K562 (cell line): ENCODE measurements around the gene MIB2.
A peak's percentile ranks its signal among the peaks of the same experiment; 100 is the strongest.

Experiments
- CTCF ChIP-seq, 3 experiments: IDR thresholded peaks in 2 of 3; conservative IDR thresholded peaks in 1 of 3; 2 replicates each; pipeline ENCODE4 v1.5.1; 2011 to 2012; ENCODE audit warnings: low read length in 3 of 3, mild to moderate bottlenecking in 3 of 3, control low read depth in 2 of 3, improper control_type of control experiment in 1 of 3, inconsistent platforms in 1 of 3, low read depth in 1 of 3, mixed read lengths in 1 of 3, moderate library complexity in 1 of 3; ENCODE audit not compliant: insufficient read depth in 2 of 3
- EZH2 ChIP-seq: IDR thresholded peaks from 2 replicates; pipeline ENCODE4 v1.6.1; 2012; ENCODE audit warnings: low read depth, mild to moderate bottlenecking, inconsistent platforms, low read length, borderline replicate concordance
- FOXM1 ChIP-seq, 2 experiments: fragments of 450-650 bp in 1 of 2; sonication (generic) in 1 of 2; formaldehyde crosslinking in 1 of 2; IDR thresholded peaks; 2 replicates each; pipeline versions ENCODE4 v1.6.1 to v1.9.0; 2017 to 2022; ENCODE audit warnings: low read depth in 2 of 2, mild to moderate bottlenecking in 2 of 2, missing genetic modification reagents in 1 of 2, moderate library complexity in 1 of 2
- POLR2A ChIP-seq: fragments of 450-650 bp; conservative IDR thresholded peaks from 2 replicates; pipeline ENCODE4 v1.6.1; 2016
- RNF2 ChIP-seq: sonication (generic); IDR thresholded peaks from 2 replicates; pipeline ENCODE4 v1.6.1; 2016
- SIN3A ChIP-seq, 2 experiments: fragments of 150-350 bp in 1 of 2; IDR thresholded peaks; 2 replicates each; pipeline ENCODE4 v1.6.1; 2011 to 2016; ENCODE audit warnings: borderline replicate concordance in 2 of 2, low read depth in 2 of 2, low read length in 2 of 2, mild to moderate bottlenecking in 2 of 2, moderate library complexity in 2 of 2; ENCODE audit not compliant: control insufficient read depth in 1 of 2
- ZNF449 ChIP-seq: fragments of 250-450 bp; sonication (Bioruptor Pico); IDR thresholded peaks from 2 replicates; pipeline ENCODE4 v1.8.0; 2022; ENCODE audit warnings: moderate library complexity, mild to moderate bottlenecking, inconsistent platforms
- ZNF740 ChIP-seq, 3 experiments: fragments of 200-800 bp in 1 of 3; sonication (Bioruptor generic) in 1 of 3; sonication (generic) in 1 of 3; formaldehyde crosslinking in 1 of 3; IDR thresholded peaks; 2 replicates each; pipeline versions ENCODE4 v1.6.1 to v1.8.0; 2016 to 2022; ENCODE audit warnings: mild to moderate bottlenecking in 2 of 3, missing compliant biosample characterization in 2 of 3, missing genetic modification characterization in 2 of 3, missing genetic modification reagents in 1 of 3
- ZNF766 ChIP-seq: fragments of 200-800 bp; sonication (Bioruptor generic); conservative IDR thresholded peaks from 2 replicates; pipeline ENCODE4 v1.6.1; 2016; ENCODE audit warnings: missing genetic modification characterization, missing compliant biosample characterization

- TF ChIP-seq POLR2A (no peak), SIN3A (IDR thresholded peaks at IDR 0.05; ENCODE audit: borderline replicate concordance in 2 of 2, control insufficient read depth in 1 of 2, low read depth in 2 of 2, low read length in 2 of 2) (no peak), RNF2 (no peak), EZH2 (no peak), ZNF766 (CRISPR knock-in tag) (no peak), FOXM1 (IDR thresholded peaks at IDR 0.05; ENCODE audit: low read depth) (no peak), FOXM1 (CRISPR knock-in tag; IDR thresholded peaks at IDR 0.05; ENCODE audit: low read depth) (no peak), ZNF449 (CRISPR knock-in tag) (no peak), CTCF (IDR thresholded peaks at IDR 0.05 in 2 of 3, conservative IDR thresholded peaks at IDR 0.05 in 1 of 3; ENCODE audit: insufficient read depth in 2 of 3, low read depth in 1 of 3, low read length in 3 of 3) (peak; percentile 72 to 75 (median 73)), ZNF740 (CRISPR knock-in tag; IDR thresholded peaks at IDR 0.05) (no peak), ZNF740 (tag; IDR thresholded peaks at IDR 0.05) (no peak)
Measured at GRCh38 chr1:1619917-1620361, 4.6 kb downstream of the MIB2 start.
